AG09309 (cell line): ENCODE measurements around the gene SCN3B.

Experiments
- DNase-seq: peaks from one replicate; pipeline ENCODE4 v3.0.0-alpha.2; 2010; ENCODE audit warnings: low read depth
- H3K4me3 ChIP-seq: 2 replicates; pipeline ENCODE4 v1.5.1; 2011; ENCODE audit warnings: mild to moderate bottlenecking, low read depth, low read length, moderate library complexity; ENCODE audit not compliant: control insufficient read depth
- TF ChIP-seq, protein P1 (sequence below): IDR thresholded peaks from 2 replicates; pipeline ENCODE4 v1.5.1; 2011; ENCODE audit warnings: mild to moderate bottlenecking, low read depth, low read length, inconsistent platforms; ENCODE audit not compliant: insufficient read depth, control insufficient read depth; ENCODE audit errors: missing control alignments

The SCN3B gene

DNA sequence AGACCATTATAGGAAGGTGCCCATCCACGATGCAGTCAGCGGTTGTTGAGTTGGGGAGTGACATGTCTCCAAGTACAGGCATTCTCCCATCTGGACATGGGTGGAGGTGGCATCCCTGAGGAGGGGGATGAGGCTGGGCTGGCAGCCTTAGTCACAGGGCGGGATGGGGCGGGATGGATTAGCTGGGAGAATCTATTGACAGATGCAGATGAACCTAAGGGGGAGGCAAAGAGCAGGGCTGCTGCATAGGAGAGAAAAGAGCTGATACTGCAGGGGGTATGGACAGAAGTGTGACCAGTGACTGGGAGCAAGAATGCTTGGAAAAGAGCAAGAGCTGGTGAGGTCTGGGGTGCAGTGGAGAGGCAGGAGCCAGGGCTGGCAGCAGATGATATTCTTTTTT lies 42.7 kb downstream of the SCN3B start:
- no peak overlapping the region for H3K4me3 ChIP-seq
- TF ChIP-seq, protein P1, sequence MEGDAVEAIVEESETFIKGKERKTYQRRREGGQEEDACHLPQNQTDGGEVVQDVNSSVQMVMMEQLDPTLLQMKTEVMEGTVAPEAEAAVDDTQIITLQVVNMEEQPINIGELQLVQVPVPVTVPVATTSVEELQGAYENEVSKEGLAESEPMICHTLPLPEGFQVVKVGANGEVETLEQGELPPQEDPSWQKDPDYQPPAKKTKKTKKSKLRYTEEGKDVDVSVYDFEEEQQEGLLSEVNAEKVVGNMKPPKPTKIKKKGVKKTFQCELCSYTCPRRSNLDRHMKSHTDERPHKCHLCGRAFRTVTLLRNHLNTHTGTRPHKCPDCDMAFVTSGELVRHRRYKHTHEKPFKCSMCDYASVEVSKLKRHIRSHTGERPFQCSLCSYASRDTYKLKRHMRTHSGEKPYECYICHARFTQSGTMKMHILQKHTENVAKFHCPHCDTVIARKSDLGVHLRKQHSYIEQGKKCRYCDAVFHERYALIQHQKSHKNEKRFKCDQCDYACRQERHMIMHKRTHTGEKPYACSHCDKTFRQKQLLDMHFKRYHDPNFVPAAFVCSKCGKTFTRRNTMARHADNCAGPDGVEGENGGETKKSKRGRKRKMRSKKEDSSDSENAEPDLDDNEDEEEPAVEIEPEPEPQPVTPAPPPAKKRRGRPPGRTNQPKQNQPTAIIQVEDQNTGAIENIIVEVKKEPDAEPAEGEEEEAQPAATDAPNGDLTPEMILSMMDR: no peak
- no peak for DNase-seq

DNA sequence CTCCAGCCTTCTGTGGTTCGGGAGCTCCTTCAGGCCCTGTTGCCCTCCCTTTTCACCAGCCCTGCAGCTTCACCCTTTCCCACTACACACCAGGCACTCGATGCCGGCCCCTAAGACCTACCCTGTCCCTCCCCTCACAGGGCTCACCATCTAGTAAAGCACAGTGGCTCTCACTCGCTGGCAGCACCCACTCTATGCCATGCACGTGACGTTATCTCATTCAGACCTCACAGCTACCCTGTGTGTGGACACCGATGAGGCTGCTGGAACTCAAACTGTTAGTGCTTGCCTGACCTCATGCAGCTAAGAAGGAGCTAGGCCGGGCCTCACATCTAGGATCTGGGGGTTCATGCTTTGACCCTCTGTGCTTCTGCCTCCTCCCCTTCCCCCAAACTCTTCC lies 45.5 kb downstream of the SCN3B start:
- no peak for DNase-seq
- H3K4me3 ChIP-seq: no peak overlapping the region
- TF ChIP-seq, protein P1: no peak

DNA sequence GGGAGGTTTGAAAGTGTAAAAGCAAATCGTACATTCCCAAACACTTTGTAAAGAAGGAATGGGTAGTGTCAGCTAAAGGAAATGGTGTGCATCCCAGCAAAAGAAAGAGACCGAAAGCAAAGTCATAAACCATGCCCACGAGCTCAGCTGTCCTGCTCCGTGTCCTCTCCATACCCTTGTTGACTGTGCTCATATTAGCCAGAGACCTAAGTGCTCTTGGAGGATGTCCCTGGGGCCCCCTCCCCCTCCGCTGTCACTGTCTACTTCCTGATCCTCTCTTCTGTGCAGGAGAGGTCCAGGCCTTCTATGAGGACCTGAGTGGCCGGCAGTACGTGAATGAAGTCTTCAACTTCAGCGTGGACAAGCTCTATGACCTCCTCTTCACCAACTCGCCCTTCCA lies 46.1 kb downstream of the SCN3B start:
- DNase-seq: no peak

DNA sequence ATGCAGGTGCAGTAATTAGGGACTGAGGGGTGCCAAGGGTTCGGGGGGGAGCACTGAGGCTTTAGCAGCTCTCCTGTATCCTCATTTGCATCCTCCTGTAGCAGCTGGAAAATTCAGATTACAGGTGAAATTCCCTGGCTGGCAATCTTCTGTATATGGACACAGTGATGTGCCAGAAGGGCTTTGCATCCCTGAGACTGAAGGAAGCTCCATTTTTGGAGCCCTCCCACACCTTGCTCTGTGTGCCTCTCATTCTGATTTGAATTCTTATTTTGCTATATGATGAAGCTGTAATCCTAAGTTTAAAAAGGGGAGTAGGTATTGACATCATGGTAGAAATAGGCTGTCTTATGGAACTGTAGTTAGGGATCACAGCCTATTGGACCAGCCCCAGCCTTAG lies 46.6 kb downstream of the SCN3B start:
- TF ChIP-seq, protein P1: no peak
- H3K4me3 ChIP-seq: no peak overlapping the region
- no peak for DNase-seq

More for the DNA sequence above, 46.1 kb downstream of the SCN3B start:
- TF ChIP-seq, protein P1: no peak
- H3K4me3 ChIP-seq: no peak overlapping the region

DNA sequence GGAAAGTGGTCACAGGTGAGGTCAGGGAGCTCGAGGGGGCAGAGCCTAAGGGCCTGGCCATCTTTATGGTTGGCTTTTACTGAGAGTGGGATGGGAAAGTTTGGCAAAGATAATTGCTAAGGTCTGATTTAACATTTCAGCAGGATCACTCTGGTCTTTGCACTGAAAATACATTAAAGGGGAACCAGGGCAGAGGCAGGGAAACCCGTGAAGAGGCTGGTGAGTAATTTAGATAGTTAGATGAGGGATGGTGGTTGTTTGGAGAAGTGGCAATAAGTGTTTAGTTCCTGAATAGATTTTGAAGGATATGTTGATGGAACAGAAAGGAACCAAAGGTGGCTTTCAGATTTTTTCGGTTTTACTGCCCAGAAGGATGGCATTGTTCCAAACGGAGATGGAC lies 50.8 kb downstream of the SCN3B start:
- TF ChIP-seq, protein P1: no peak
- no peak overlapping the region for H3K4me3 ChIP-seq
- no peak for DNase-seq

DNA sequence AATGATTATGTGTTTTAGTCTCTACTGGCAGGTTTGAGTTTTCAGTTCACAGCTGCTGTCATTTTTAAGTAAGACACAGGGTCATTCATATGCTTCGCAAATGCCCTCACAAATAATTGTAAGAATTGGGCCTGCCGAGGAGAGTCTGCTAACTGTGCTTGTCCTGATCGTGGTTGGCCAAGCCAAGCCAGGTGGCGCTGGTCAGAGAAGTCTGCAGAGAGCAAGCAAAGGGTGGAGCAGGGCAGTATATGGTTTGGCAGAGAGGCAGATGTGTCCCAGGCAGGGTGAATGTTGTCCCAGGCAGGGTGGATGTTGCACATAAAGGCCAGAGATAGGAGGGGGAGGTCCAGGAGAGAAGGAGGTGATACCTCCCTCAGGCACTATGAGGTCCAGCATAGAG lies 52.7 kb downstream of the SCN3B start:
- DNase-seq: no peak
- H3K4me3 ChIP-seq: no peak overlapping the region
- TF ChIP-seq, protein P1: no peak

DNA sequence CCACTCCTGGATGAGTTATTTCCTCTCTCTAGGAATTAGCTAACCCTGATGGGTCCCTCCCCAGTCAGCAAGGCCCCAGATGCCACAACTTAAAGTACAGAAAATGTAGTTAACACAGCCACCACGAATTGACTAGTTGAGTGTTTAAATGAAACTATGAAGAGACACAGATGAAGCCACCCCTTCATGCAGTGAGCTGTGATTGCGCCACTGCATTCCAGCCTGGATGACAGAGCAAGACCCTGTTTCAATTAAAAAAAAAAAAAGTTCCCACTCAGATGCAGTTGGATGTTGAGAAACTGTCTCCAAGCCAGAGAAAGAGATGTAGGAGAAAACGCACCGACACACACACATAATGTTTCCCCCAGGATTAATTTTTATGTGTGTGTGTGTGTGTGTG lies 53.3 kb downstream of the SCN3B start:
- TF ChIP-seq, protein P1: no peak
- H3K4me3 ChIP-seq: no peak overlapping the region
- peak; percentile 58 for DNase-seq
